ENCODE results near the gene FBXL17. TPM values are rescaled to one million over a fixed set of nuclear protein-coding genes. Genes with fewer than 3 reads are reported as not detected.

Gene FBXL17
- total RNA-seq, 4 donors from 2014 or later: 14.9 to 62.5 (median 20.6) TPM

- Histone ChIP-seq H3K9me3 (no peaks in the 10 kb centered on the region), H3K27me3 (no peaks in the 10 kb centered on the region), H3K36me3 (peaks cover 5% of the 10 kb centered on the region), H3K27ac (no peak overlapping the region), H3K4me3 (no peak overlapping the region), H3K4me1 (no peaks in the 10 kb centered on the region)
- no peak for DNase-seq (ENCODE audit: low spot score in 2 of 2)
- WGBS: 83% methylated on average over 12 of the region's 12 CpGs
- TF ChIP-seq EP300 (IDR thresholded peaks at IDR 0.05) (no peak), CTCF (IDR thresholded peaks at IDR 0.05) (no peak), POLR2A (IDR thresholded peaks at IDR 0.05) (no peak), POLR2AphosphoS5 (IDR thresholded peaks at IDR 0.05) (no peak)
These were observed 520.3 kb downstream of the FBXL17 start for GRCh38 chr5:107861565-107861964.

GRCh38 chr5:107860044-107860443 is 521.9 kb downstream of the FBXL17 start:
- DNase-seq (ENCODE audit: low spot score in 2 of 2): no peak
- Histone ChIP-seq H3K9me3 (no peaks in the 10 kb centered on the region), H3K27me3 (no peaks in the 10 kb centered on the region), H3K4me3 (no peak overlapping the region), H3K36me3 (peaks cover 5% of the 10 kb centered on the region), H3K4me1 (no peaks in the 10 kb centered on the region), H3K27ac (no peak overlapping the region)
- no peak for TF ChIP-seq CTCF (IDR thresholded peaks at IDR 0.05)
- WGBS: 78% methylated on average over 1 of the region's 1 CpG

GRCh38 chr5:107858788-107859187 is 523.1 kb downstream of the FBXL17 start:
- peaks cover 5% of the 10 kb centered on the region for H3K36me3 ChIP-seq
- no peaks in the 10 kb centered on the region for H3K9me3 ChIP-seq
- H3K27ac ChIP-seq: no peak overlapping the region
- H3K4me3 ChIP-seq: no peak overlapping the region
- no peak for DNase-seq (ENCODE audit: low spot score in 2 of 2)
- H3K4me1 ChIP-seq: no peaks in the 10 kb centered on the region
- WGBS: 72% methylated on average over 3 of the region's 3 CpGs
- H3K27me3 ChIP-seq: no peaks in the 10 kb centered on the region
- no peak for TF ChIP-seq EP300 (IDR thresholded peaks at IDR 0.05)
- no peak for TF ChIP-seq POLR2A (IDR thresholded peaks at IDR 0.05)
- no peak for TF ChIP-seq CTCF (IDR thresholded peaks at IDR 0.05)
- no peak for TF ChIP-seq POLR2AphosphoS5 (IDR thresholded peaks at IDR 0.05)

GRCh38 chr5:107858324-107858723 is 523.6 kb downstream of the FBXL17 start:
- WGBS: 80% methylated on average over 4 of the region's 4 CpGs
- no peak for TF ChIP-seq EP300 (IDR thresholded peaks at IDR 0.05)
- no peak for TF ChIP-seq POLR2AphosphoS5 (IDR thresholded peaks at IDR 0.05)
- no peak for TF ChIP-seq CTCF (IDR thresholded peaks at IDR 0.05)
- no peak for TF ChIP-seq POLR2A (IDR thresholded peaks at IDR 0.05)
- no peaks in the 10 kb centered on the region for H3K27me3 ChIP-seq
- DNase-seq (ENCODE audit: low spot score in 2 of 2): no peak
- H3K9me3 ChIP-seq: no peaks in the 10 kb centered on the region
- no peak overlapping the region for H3K27ac ChIP-seq
- H3K4me3 ChIP-seq: no peak overlapping the region
- H3K4me1 ChIP-seq: no peaks in the 10 kb centered on the region
- H3K36me3 ChIP-seq: peaks cover 5% of the 10 kb centered on the region

- TF ChIP-seq EP300 (IDR thresholded peaks at IDR 0.05): no peak
- TF ChIP-seq POLR2AphosphoS5 (IDR thresholded peaks at IDR 0.05): no peak
- TF ChIP-seq POLR2A (IDR thresholded peaks at IDR 0.05): no peak
- TF ChIP-seq CTCF (IDR thresholded peaks at IDR 0.05): no peak
- no peak overlapping the region for H3K27ac ChIP-seq
- H3K27me3 ChIP-seq: no peaks in the 10 kb centered on the region
- peaks cover 5% of the 10 kb centered on the region for H3K36me3 ChIP-seq
- H3K4me1 ChIP-seq: no peaks in the 10 kb centered on the region
- no peak for DNase-seq (ENCODE audit: low spot score in 2 of 2)
- no peaks in the 10 kb centered on the region for H3K9me3 ChIP-seq
- no peak overlapping the region for H3K4me3 ChIP-seq
- 95% methylated on average over 2 of the region's 2 CpGs for WGBS
These were observed 524.1 kb downstream of the FBXL17 start for GRCh38 chr5:107857785-107858184.
